ENCODE measurements around the gene IFNW1. TPM values are rescaled to one million over a fixed set of nuclear protein-coding genes. Genes with fewer than 3 reads are reported as not detected.
"Not testable (repeated sequence)": the region's sequence is repeated elsewhere in the genome, so short reads cannot be mapped to it uniquely, and the experiment has no call there.

Gene IFNW1
- total RNA-seq (not detected), polyA plus RNA-seq (not detected)
- long read RNA-seq, donor 1 = 0 reads
- long read RNA-seq, donor 2 = 0 reads
- long read RNA-seq, donor 3 = 0 reads
- long read RNA-seq, donor 4 = 0 reads
- long read RNA-seq, donor 5 = 0 reads
- long read RNA-seq, donor 6 = 0 reads
- long read RNA-seq, donor 7 = 0 reads
- long read RNA-seq, donor 8 = 0 reads
- long read RNA-seq, donor 9 = 0 reads
- long read RNA-seq, donor 10 = 0 reads

GRCh38 chr9:21141427-21141882, at the start of gene IFNW1:
Gene IFNW1 (minus strand): TSS chr9:21141832. CDS start chr9:21141570, 262 bp downstream.
- intact Hi-C loops (cut with DNase I; ENCODE audit: low total_unique reads) = no loop called here
- no peak within 1 kb of the TSS for H3K27ac ChIP-seq
- no peaks in the 10 kb centered on the region for H3K27me3 ChIP-seq
- no peaks in the 10 kb centered on the region for H3K36me3 ChIP-seq
- WGBS, 5 donors = 18 to 30% (median 29%) methylated on average over 1 of the region's 1 CpG
- DNase-seq = no peak
- H3K4me3 ChIP-seq = no peak within 1 kb of the TSS
- no peaks in the 10 kb centered on the region for H3K9me3 ChIP-seq
- no peaks in the 10 kb centered on the region for H3K4me1 ChIP-seq
- TF ChIP-seq CTCF (IDR thresholded peaks at IDR 0.05) = no peak

GRCh38 chr9:21187487-21187886, 45.9 kb upstream of the IFNW1 start, which contains the start of gene IFNA4:
Gene IFNA4 (minus strand): TSS chr9:21187587. CDS start chr9:21187531, 56 bp downstream.
- H3K4me1 ChIP-seq; H3K4me3 ChIP-seq; H3K9me3 ChIP-seq; H3K27me3 ChIP-seq; H3K27ac ChIP-seq; H3K36me3 ChIP-seq; intact Hi-C loops (cut with DNase I; ENCODE audit: low total_unique reads); DNase-seq: not testable (repeated sequence)
- 78 to 90% (median 80%) methylated on average over 3 of the region's 3 CpGs for WGBS, 5 donors

GRCh38 chr9:21182810-21183736, 41.4 kb upstream of the IFNW1 start:
- DNase-seq = peak in 1 of 2 donors; percentile 2
- H3K4me1 ChIP-seq; intact Hi-C loops (cut with DNase I; ENCODE audit: low total_unique reads); H3K4me3 ChIP-seq; H3K9me3 ChIP-seq; H3K27ac ChIP-seq; H3K27me3 ChIP-seq; H3K36me3 ChIP-seq: not testable (repeated sequence)
- WGBS, 5 donors = 31 to 43% (median 36%) methylated on average over 4 of the region's 4 CpGs

GRCh38 chr9:21174671-21175070, 33.0 kb upstream of the IFNW1 start:
- Histone ChIP-seq H3K27me3 (no peaks in the 10 kb centered on the region), H3K36me3 (no peaks in the 10 kb centered on the region), H3K4me1 (no peaks in the 10 kb centered on the region), H3K27ac (no peak overlapping the region), H3K9me3 (no peaks in the 10 kb centered on the region), H3K4me3 (no peak overlapping the region)
- intact Hi-C loops (cut with DNase I; ENCODE audit: low total_unique reads) = no loop called here
- TF ChIP-seq POLR2AphosphoS5 (IDR thresholded peaks at IDR 0.05) = no peak
- TF ChIP-seq EP300 (IDR thresholded peaks at IDR 0.05) = no peak
- no peak for TF ChIP-seq POLR2A (IDR thresholded peaks at IDR 0.05)
- TF ChIP-seq CTCF (IDR thresholded peaks at IDR 0.05) = no peak
- no peak for DNase-seq
- WGBS, 5 donors = 83 to 98% (median 85%) methylated on average over 2 of the region's 2 CpGs

- 79 to 89% (median 84%) methylated on average over 3 of the region's 3 CpGs for WGBS, 5 donors
- no peak overlapping the region for H3K27ac ChIP-seq
- H3K4me3 ChIP-seq = no peak overlapping the region
- no peaks in the 10 kb centered on the region for H3K4me1 ChIP-seq
- no peaks in the 10 kb centered on the region for H3K9me3 ChIP-seq
- no peaks in the 10 kb centered on the region for H3K36me3 ChIP-seq
- no peak for DNase-seq
- TF ChIP-seq POLR2AphosphoS5 (IDR thresholded peaks at IDR 0.05) (no peak), CTCF (IDR thresholded peaks at IDR 0.05) (no peak), POLR2A (IDR thresholded peaks at IDR 0.05) (no peak), EP300 (IDR thresholded peaks at IDR 0.05) (no peak)
- intact Hi-C loops (cut with DNase I; ENCODE audit: low total_unique reads) = no loop called here
- H3K27me3 ChIP-seq = no peaks in the 10 kb centered on the region
These were observed 30.5 kb upstream of the IFNW1 start for GRCh38 chr9:21172156-21172555.
